Spleen (tissue), 7 donors: Measurements from ENCODE around the gene FLRT1.

ENCODE experiments used
- CTCF ChIP-seq, 11 experiments: fragments of 200-600 bp in 7 of 11; fragments of 450-650 bp in 4 of 11; sonication (generic) in 4 of 11; IDR thresholded peaks in 8 of 11; conservative IDR thresholded peaks in 3 of 11; 1 replicate in 7 of 11; 2 replicates in 4 of 11; pipeline versions ENCODE4 v1.4.0 to v1.8.0; 2016 to 2021; ENCODE audit warnings: antibody characterized with exemption in 11 of 11, inconsistent platforms in 4 of 11, mild to moderate bottlenecking in 1 of 11
- POLR2A ChIP-seq, 3 donors: fragments of 450-650 bp; IDR thresholded peaks; one replicate each; pipeline ENCODE4 v1.5.1; 2017; ENCODE audit warnings: antibody characterized with exemption in 3 of 3, mild to moderate bottlenecking in 1 of 3
- POLR2AphosphoS5 ChIP-seq, 3 donors: sonication (generic); formaldehyde crosslinking; IDR thresholded peaks; one replicate each; pipeline ENCODE4 v1.5.1; 2017; ENCODE audit warnings: antibody characterized with exemption in 3 of 3
- donor health status: DM: no; HTN: no; CAD: no; lungs with moderate emphysema.
- donor health status: DM: no; HTN: no; CAD: no.
- donor health status: DM: no; HTN: no; CAD: no.

GRCh38 chr11:64048042-64048854 lies 12.5 kb downstream of the FLRT1 start:
- no peak for TF ChIP-seq CTCF (IDR thresholded peaks at IDR 0.05 in 8 of 11, conservative IDR thresholded peaks at IDR 0.05 in 3 of 11)
- no peak for TF ChIP-seq POLR2A (IDR thresholded peaks at IDR 0.05)
- TF ChIP-seq POLR2AphosphoS5 (IDR thresholded peaks at IDR 0.05) = no peak
